HG03432 (cell line): Measurements from ENCODE around the gene DOCK7.
A peak's percentile ranks its signal among the peaks of the same experiment; 100 is the strongest.
"Not testable (repeated sequence)": the region's sequence is repeated elsewhere in the genome, so short reads cannot be mapped to it uniquely, and the experiment has no call there.

Experiments used
- ATAC-seq: cut with Tn5 transposase; IDR thresholded peaks from one replicate; pipeline ENCODE4 v1.9.1; 2021; ENCODE audit warnings: mild to moderate bottlenecking, moderate library complexity; ENCODE audit not compliant: unreplicated experiment

DOCK7 gene

DNA sequence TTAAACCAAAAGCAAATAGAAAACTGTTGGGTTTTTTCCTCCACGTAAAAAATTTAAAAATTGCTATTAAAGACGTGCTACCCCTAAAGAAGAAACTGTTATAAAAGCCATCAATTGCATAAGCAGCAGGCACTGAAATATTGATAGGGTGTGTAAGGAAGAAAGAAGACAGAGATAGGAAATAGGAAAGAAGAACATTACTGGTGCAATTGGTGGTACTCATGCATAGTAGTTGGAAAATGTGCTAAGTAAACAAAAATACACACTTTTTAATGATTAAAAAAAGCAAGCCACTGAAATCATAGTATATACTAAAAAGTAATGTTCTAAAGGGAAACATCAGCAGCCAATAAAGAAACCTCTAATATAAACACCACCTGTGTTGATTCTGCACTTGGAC is 143.6 kb downstream of the DOCK7 start:
- ATAC-seq: no peak

DNA sequence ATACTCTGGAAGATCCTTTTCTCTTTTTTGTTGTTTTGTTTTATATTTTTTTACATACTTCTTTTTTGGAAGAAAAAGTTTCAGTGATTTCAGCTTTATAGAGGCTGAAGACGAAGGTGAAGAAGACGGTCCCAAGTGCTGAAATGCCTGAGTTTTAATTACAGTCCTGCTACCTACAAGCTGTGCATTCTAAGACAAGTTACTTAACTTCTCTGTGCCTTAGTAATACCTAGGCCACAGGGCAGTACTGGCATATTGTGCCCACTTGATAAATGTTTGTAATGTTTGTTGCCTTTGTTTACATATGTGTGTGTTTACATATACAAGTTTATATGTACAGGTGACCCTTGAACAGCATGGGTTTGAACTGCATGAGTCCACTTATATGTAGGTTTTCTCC is 147.1 kb downstream of the DOCK7 start:
- ATAC-seq: no peak

- no peak for ATAC-seq
These were observed 149.1 kb downstream of the DOCK7 start for GRCh38 chr1:62539028-62539447.

DNA sequence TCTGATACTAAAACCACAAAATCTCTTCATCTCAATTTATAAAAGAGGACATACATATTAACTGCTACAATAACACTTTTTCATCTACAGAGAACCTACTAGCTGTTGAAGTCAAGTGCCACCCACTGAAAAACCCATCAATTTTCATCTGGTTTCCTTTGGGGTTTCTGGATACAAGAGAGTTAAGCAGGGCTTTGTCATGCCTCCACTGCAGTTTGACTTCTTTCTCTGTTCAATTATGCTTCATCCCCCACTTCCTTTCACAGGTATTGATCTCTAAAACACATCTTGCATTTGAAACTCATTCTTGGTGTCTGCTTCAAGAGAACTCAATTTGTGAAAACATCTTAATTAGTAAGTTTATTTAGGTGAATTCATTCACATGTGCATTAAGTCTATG is 151.3 kb downstream of the DOCK7 start:
- no peak for ATAC-seq

- peak; percentile 44 for ATAC-seq
These were observed 157.6 kb downstream of the DOCK7 start for GRCh38 chr1:62530516-62531154.

DNA sequence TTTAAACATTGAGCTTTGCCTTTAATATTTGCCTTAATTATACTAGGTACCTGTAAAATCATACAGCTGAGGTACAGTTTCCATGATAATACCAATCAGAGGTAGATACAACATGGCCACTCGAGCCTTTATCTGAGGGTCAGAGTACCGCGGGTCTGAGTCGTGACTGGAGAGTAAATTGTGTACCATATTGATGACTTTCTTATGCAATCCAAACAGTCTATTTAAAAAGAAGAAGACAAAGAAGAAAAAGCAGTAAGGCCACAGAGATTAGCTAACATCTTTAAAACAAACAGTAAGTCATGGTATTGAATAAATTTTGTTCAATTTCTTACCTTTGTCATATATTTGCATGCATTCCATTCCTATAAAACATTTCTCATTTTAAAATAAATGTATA is 159.0 kb downstream of the DOCK7 start:
- no peak for ATAC-seq

GRCh38 chr1:62528015-62528414 is 160.2 kb downstream of the DOCK7 start:
- ATAC-seq: no peak

DNA sequence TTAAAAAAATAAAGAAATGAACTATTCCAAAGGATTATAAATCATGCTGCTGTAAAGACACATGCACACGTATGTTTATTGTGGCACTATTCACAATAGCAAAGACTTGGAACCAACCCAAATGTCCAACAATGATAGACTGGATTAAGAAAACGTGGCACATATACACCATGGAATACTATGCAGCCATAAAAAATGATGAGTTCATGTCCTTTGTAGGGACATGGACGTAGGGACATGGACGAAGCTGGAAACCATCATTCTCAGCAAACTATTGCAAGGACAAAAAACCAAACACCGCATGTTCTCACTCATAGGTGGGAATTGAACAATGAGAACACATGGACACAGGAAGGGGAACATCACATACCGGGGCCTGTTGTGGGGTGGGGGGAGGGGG is 160.8 kb downstream of the DOCK7 start:
- not testable (repeated sequence) for ATAC-seq

DNA sequence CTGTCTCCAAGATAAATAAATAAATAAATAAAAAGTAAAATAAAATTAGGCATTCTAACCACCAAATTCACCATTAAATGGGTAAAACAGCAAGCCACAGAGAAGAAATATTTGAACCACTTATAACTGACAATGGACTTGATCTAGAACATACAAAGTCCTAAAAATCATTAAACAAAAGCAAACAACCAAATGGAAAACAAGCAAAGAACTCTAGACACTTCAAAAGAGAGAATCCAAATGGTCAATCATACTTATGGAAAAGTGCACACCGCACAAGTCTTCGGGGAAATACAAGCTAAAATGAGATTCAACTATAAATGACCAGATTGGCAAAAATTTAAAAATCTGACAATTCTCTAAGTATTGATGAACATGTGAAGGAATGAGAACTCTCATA is 164.3 kb downstream of the DOCK7 start:
- no peak for ATAC-seq

GRCh38 chr1:62516600-62516999 is 171.6 kb downstream of the DOCK7 start:
- no peak for ATAC-seq

DNA sequence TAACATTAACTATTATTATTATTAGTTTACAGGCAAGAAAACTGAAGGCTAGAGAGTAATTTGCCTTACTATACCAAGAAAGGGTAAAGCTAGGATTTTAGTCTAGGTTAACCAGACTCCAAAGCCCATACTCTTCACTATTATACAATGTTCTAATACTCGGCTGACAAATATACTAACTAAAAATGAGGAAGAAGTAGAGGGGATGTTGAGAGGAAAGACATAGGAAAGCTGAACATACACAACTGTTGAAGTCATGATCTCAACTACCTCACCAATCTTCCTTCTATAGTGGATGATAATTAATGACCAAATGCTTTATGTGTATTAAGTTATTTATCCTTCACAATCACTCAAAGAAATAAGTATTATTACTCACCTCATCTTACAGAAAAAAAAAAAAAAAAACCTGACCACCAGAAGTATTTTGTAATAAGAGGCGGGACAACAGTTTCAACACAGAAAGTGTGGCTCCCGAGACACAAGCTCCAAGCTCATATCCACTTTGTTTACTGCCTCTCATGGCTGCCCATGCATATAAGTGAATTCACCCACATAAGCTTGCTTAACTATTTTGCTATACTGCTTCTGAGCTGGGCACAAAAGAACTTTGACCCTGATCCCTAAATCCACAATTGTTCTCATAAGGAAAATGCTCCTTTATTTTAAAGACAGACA is 173.3 kb downstream of the DOCK7 start:
- ATAC-seq: no peak

DNA sequence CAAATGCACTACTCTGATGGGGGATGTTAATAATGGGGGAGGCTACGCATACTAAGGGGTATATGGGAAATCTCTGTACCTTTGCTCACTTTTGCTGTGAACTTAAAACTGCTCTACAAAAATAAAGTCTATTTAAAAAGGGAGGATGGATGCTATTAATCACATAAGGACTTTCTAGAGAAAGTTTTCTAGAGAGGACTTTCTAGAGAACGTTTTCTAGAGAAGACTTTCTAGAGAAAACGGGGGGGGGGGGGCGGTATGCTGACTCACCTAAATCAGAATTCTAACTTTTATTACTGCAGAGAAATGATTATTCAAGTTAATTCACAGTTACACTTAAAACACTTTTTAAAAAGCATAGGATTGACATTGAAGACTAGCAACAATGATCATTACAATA is 175.2 kb downstream of the DOCK7 start:
- no peak for ATAC-seq

DNA sequence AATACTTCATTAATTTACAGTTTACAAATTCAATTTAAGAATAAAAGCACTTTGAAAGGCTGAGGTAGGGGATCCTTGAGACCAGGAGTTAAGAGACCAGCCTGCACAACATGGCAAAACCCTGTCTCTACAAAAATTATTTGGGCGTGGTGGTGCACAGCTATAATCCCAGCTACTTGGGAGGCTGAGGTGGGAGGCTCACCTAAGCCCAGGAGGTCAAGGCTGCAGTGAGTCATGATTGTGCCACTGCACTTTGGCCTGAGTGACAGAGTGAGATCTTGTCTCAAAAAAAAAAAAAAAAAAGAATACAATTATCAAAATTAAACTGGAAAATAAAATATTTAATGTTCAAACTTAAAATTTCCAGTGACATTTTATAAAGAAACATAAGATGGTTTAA is 179.2 kb downstream of the DOCK7 start:
- ATAC-seq: no peak

DNA sequence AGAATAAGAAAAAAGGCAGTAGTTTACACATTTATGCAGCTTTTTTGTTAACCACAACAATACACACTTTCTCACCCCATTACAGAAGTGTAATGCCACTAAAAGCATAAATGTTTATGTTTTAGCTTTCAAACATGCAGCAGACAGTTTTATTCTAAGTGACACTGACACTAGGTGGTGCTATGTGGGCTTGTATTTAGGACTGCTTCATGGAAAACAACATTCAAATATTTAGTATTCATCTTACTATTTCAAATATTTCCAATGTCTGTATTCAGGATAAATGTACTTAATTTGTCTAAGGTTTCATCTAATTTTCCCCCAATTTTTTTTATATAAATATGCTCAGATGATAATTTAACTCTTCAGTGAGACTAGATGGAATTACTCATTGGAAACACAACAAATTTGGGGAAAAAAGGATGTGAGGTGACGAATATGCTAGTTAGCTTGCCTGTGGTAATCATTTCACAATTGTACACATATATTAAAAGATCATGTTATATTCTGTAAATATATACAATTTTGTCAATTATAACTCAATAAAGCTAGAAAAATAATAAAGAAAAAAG is 179.9 kb downstream of the DOCK7 start:
- ATAC-seq: no peak

GRCh38 chr1:62500210-62500609 is 188.0 kb downstream of the DOCK7 start:
- no peak for ATAC-seq

DNA sequence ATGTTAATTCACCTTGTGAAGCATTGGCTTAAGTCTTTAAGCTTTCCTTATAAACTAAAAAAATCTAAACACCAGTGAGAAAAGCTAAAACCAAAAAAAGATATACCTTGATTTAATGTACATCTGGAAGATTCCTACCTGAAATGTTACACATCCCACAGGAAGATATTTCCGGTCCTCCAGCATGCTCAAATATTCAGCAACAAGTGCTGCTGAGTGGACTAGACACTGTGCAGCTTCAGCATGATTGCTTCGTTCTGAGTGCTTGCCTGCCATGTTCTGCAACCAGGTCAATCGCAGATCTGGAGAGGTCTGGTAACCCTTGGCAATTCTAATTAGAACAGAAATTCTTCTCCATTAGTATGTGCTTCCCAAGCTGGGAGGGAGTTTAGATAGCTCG is 194.0 kb downstream of the DOCK7 start:
- no peak for ATAC-seq

DNA sequence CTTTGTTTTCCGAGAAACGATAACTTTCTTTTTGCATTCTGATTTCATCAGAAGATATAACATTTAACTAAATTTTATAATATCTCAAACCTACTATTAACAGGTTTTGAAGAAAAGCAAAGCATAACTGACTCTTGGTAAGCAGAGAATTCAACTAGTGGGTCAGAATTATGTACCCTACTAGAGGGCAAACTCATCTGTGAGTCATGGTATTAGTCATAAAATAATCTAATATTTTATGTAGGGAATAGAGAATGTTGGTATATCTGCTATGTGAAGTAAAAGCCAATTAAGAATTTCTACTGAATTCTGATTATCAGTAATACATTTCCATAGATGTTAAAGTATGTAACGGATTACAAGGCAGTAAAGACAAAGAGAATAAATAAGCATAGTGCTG is 194.5 kb downstream of the DOCK7 start:
- no peak for ATAC-seq

- no peak for ATAC-seq
These were observed 195.7 kb downstream of the DOCK7 start for GRCh38 chr1:62492521-62492920.

DNA sequence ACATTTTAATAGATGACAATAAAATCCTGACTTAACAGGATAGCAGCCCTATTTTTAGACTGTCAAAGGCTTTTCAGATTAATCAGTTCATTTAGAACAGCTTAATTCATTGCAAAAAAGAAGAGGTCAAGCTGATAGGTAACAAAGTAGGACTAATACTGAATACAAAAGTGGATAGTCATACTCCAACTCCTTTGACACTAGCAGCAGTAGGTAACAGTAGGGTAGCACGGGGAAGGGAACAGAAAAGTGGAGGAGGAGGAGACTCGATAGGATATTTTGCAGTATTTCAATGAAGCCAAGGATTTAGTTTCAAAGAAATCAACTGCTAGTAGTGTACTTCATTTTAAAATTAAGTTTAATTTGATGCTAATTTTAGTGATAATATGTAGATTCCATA is 200.2 kb downstream of the DOCK7 start:
- ATAC-seq: no peak

DNA sequence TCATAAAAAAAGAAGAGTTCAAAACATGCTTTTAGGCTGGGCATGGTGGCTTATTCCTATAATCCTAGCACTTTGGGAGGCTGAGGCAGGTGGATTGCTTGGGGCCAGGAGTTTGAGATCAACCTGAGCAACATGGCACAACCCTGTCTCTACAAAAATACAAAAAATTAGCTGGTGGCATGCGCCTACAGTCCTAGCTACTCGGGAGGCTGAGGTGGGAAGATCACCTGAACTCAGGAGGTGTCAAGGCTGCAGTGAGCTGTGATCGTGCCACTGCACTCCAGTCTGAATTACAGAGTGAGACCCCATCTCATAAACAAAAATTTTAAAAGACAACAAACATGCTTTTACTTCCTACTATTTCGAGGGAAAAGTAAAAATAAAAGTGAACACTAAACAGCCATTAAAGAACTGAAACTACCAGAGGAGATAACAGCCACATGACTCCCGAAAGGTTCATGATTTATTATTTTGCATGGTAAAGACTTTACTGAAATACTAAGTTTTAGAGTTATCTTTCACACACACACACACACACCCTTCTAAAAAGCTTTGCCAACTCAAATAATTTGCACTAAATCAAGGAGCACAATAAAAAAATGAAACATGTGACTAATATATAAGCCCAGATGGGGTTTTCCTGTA is 203.2 kb downstream of the DOCK7 start:
- ATAC-seq: peak; percentile 45

DNA sequence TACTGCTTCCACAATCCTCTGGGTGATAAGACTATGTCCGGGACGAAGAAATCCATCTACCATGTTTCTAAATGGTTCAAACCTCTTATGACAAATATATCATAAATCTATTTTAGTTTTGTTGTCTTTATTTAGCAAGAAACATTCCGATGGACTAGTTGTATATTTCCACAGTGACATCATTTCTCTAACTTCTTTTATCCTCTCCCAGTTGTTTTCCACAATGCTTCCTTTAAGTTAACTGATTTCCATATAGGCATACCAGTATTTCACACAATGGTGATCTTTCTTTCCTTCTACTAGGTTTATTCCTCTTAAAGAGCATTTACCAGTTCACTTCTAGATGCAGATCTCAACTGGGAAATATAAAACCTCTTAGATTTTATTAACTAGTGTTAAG is 206.5 kb downstream of the DOCK7 start:
- ATAC-seq: no peak
